Testis (tissue), 2 donors: ENCODE measurements around the gene CTPS2.

Experiments used
- CTCF ChIP-seq, 3 experiments: fragments of 450-650 bp in 2 of 3; fragments of 200-600 bp in 1 of 3; sonication (generic) in 1 of 3; IDR thresholded peaks; one replicate each; pipeline ENCODE4 v1.5.1; 2016 to 2019; ENCODE audit warnings: antibody characterized with exemption in 3 of 3, mild to moderate bottlenecking in 2 of 3, moderate library complexity in 1 of 3
- POLR2A ChIP-seq: fragments of 450-650 bp; IDR thresholded peaks from one replicate; pipeline ENCODE4 v1.6.1; 2017; ENCODE audit warnings: antibody characterized with exemption, mild to moderate bottlenecking, moderate library complexity

DNA sequence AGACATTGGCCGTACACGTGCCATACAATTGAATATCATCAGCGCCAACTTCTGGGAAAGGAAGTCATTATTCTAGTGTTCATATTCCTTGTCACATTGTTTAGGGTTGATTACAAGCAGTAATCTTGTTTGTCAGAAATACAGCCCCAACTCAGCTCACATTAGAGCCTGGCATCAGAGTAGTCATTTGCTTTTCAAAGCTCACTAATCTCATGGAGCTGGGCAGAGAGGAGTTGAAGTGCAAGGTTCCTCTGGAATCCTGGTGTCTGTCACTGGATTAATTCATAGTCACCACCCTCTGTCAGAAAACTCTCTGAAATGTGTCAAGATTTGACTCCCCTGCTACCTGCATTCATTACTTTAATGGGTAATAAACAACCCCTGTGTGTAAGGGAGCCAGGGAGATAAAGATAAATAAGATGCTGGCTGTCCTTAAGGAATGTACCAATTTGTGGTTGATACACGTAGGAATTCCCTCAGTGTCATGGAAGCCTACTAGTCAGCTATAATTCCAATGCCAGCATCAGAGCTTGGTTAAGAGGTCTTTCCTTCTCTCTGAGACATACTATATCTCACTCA, 106.2 kb downstream of the CTPS2 start:
- TF ChIP-seq CTCF (IDR thresholded peaks at IDR 0.05) (no peak), POLR2A (no peak)
